HEK293 (cell line): Measurements from ENCODE around the gene OTOR.

ENCODE experiments used
- CTCF ChIA-PET: fragments of 350-600 bp; formaldehyde crosslinking; extraction: SDS; loops from one replicate; lab custom pipeline; 2021; ENCODE audit warnings: antibody characterized with exemption; lab: Yijun Ruan, JAX
- POLR2A ChIA-PET: fragments of 300-600 bp; formaldehyde crosslinking; extraction: SDS; loops from one replicate; lab custom pipeline; 2020; ENCODE audit warnings: antibody characterized with exemption, inconsistent platforms; lab: Yijun Ruan, JAX
- H3K27ac ChIP-seq: fragments of 200-500 bp; sonication (Bioruptor generic); 2 replicates; pipeline ENCODE4 v1.5.1; 2014; ENCODE audit warnings: low read depth, low read length, control low read depth, inconsistent platforms; ENCODE audit errors: extremely low read depth
- H3K36me3 ChIP-seq, 2 experiments: fragments of 200-500 bp in 1 of 2; sonication (Bioruptor generic) in 1 of 2; 1 replicate in 1 of 2; 2 replicates in 1 of 2; pipeline ENCODE4 v1.5.1; 2014 to 2017; ENCODE audit warnings: inconsistent platforms in 2 of 2, low read length in 2 of 2; ENCODE audit not compliant: control insufficient read depth in 2 of 2, insufficient read depth in 1 of 2
- H3K4me1 ChIP-seq: fragments of 200-500 bp; sonication (Bioruptor generic); 2 replicates; pipeline ENCODE4 v1.5.1; 2014; ENCODE audit warnings: mild to moderate bottlenecking, low read length, inconsistent platforms; ENCODE audit not compliant: control insufficient read depth, insufficient read depth
- H3K4me3 ChIP-seq: 2 replicates; pipeline ENCODE4 v1.5.1; 2011; ENCODE audit warnings: low read depth, mild to moderate bottlenecking, control low read depth, low read length, moderate library complexity
- H3K9me3 ChIP-seq: fragments of 200-500 bp; sonication (Bioruptor generic); 2 replicates; pipeline ENCODE4 v1.5.1; 2014; ENCODE audit warnings: low read depth, low read length, inconsistent platforms; ENCODE audit not compliant: control insufficient read depth, insufficient read depth
- AEBP2 ChIP-seq: fragments of 450-650 bp; formaldehyde crosslinking; IDR thresholded peaks from 2 replicates; pipeline ENCODE4 v1.5.1; 2016; ENCODE audit warnings: missing biosample characterization, missing genetic modification characterization, borderline replicate concordance
- CTCF ChIP-seq: fragments of 450-650 bp; formaldehyde crosslinking; IDR thresholded peaks from 2 replicates; pipeline ENCODE4 v1.5.1; 2016; ENCODE audit warnings: missing biosample characterization, missing genetic modification characterization
- GFI1B ChIP-seq: fragments of 450-650 bp; formaldehyde crosslinking; IDR thresholded peaks from 2 replicates; pipeline ENCODE4 v1.5.1; 2016; ENCODE audit warnings: missing biosample characterization, missing genetic modification characterization
- GLIS2 ChIP-seq: fragments of 450-650 bp; formaldehyde crosslinking; IDR thresholded peaks from 2 replicates; pipeline ENCODE4 v1.5.1; 2016; ENCODE audit warnings: missing biosample characterization, missing genetic modification characterization
- KLF1 ChIP-seq: fragments of 450-650 bp; formaldehyde crosslinking; IDR thresholded peaks from 2 replicates; pipeline ENCODE4 v1.5.1; 2016; ENCODE audit warnings: missing biosample characterization, missing genetic modification characterization
- KLF17 ChIP-seq: fragments of 450-650 bp; formaldehyde crosslinking; IDR thresholded peaks from 2 replicates; pipeline ENCODE4 v1.5.1; 2016; ENCODE audit warnings: missing biosample characterization, missing genetic modification characterization
- KLF8 ChIP-seq: fragments of 450-650 bp; formaldehyde crosslinking; IDR thresholded peaks from 2 replicates; pipeline ENCODE4 v1.5.1; 2016; ENCODE audit warnings: missing biosample characterization, missing genetic modification characterization
- PRDM1 ChIP-seq: fragments of 450-650 bp; formaldehyde crosslinking; IDR thresholded peaks from 2 replicates; pipeline ENCODE4; 2016; ENCODE audit warnings: missing biosample characterization, missing genetic modification characterization
- SP3 ChIP-seq: fragments of 450-650 bp; formaldehyde crosslinking; IDR thresholded peaks from 2 replicates; pipeline ENCODE4 v1.5.1; 2016; ENCODE audit warnings: missing biosample characterization, missing genetic modification characterization
- ZFP69B ChIP-seq: fragments of 450-650 bp; formaldehyde crosslinking; IDR thresholded peaks from 2 replicates; pipeline ENCODE4 v1.5.1; 2016; ENCODE audit warnings: missing biosample characterization, missing genetic modification characterization
- ZNF121 ChIP-seq: fragments of 450-650 bp; formaldehyde crosslinking; IDR thresholded peaks from 2 replicates; pipeline ENCODE4 v1.5.1; 2016; ENCODE audit warnings: missing biosample characterization, missing genetic modification characterization
- ZNF16 ChIP-seq: fragments of 450-650 bp; formaldehyde crosslinking; IDR thresholded peaks from 2 replicates; pipeline ENCODE4 v1.5.1; 2016; ENCODE audit warnings: low read depth, missing biosample characterization, missing genetic modification characterization
- ZNF19 ChIP-seq: fragments of 450-650 bp; formaldehyde crosslinking; IDR thresholded peaks from 2 replicates; pipeline ENCODE4; 2016; ENCODE audit warnings: missing biosample characterization, missing genetic modification characterization, low read depth
- ZNF266 ChIP-seq: fragments of 450-650 bp; formaldehyde crosslinking; IDR thresholded peaks from 2 replicates; pipeline ENCODE4 v1.5.1; 2016; ENCODE audit warnings: missing biosample characterization, missing genetic modification characterization, low read depth
- ZNF335 ChIP-seq: fragments of 450-650 bp; formaldehyde crosslinking; conservative IDR thresholded peaks from 2 replicates; pipeline ENCODE4 v1.5.1; 2016; ENCODE audit warnings: missing biosample characterization, missing genetic modification characterization
- ZNF433 ChIP-seq: fragments of 450-650 bp; formaldehyde crosslinking; IDR thresholded peaks from 2 replicates; pipeline ENCODE4 v1.5.1; 2016; ENCODE audit warnings: missing biosample characterization, missing genetic modification characterization, low read depth
- ZNF530 ChIP-seq: fragments of 450-650 bp; formaldehyde crosslinking; IDR thresholded peaks from 2 replicates; pipeline ENCODE4 v1.5.1; 2016; ENCODE audit warnings: low read depth, missing biosample characterization, missing genetic modification characterization
- ZNF561 ChIP-seq: fragments of 450-650 bp; IDR thresholded peaks from 2 replicates; pipeline ENCODE4 v1.5.1; 2018; ENCODE audit warnings: missing biosample characterization, missing genetic modification characterization, borderline replicate concordance
- ZNF610 ChIP-seq: fragments of 450-650 bp; formaldehyde crosslinking; IDR thresholded peaks from 2 replicates; pipeline ENCODE4 v1.5.1; 2016; ENCODE audit warnings: missing biosample characterization, missing genetic modification characterization, borderline replicate concordance
- ZNF621 ChIP-seq: fragments of 450-650 bp; formaldehyde crosslinking; IDR thresholded peaks from 2 replicates; pipeline ENCODE4 v1.5.1; 2017; ENCODE audit warnings: missing biosample characterization, missing genetic modification characterization
- ZNF624 ChIP-seq: fragments of 450-650 bp; formaldehyde crosslinking; IDR thresholded peaks from 2 replicates; pipeline ENCODE4 v1.5.1; 2017; ENCODE audit warnings: missing biosample characterization, missing genetic modification characterization
- ZNF626 ChIP-seq: fragments of 450-650 bp; sonication (Bioruptor Pico); formaldehyde crosslinking; IDR thresholded peaks from 2 replicates; pipeline ENCODE4 v1.5.1; 2018; ENCODE audit warnings: missing biosample characterization, missing genetic modification characterization, inconsistent platforms
- ZNF707 ChIP-seq: fragments of 450-650 bp; formaldehyde crosslinking; IDR thresholded peaks from 2 replicates; pipeline ENCODE4 v1.5.1; 2016; ENCODE audit warnings: missing biosample characterization, missing genetic modification characterization
- ZNF776 ChIP-seq: fragments of 450-650 bp; formaldehyde crosslinking; IDR thresholded peaks from 2 replicates; pipeline ENCODE4 v1.5.0; 2017; ENCODE audit warnings: missing biosample characterization, missing genetic modification characterization, borderline replicate concordance
- ZNF777 ChIP-seq: fragments of 450-650 bp; formaldehyde crosslinking; IDR thresholded peaks from 2 replicates; pipeline ENCODE4 v1.5.1; 2017; ENCODE audit warnings: missing biosample characterization, missing genetic modification characterization, borderline replicate concordance
- ZSCAN16 ChIP-seq: fragments of 450-650 bp; formaldehyde crosslinking; IDR thresholded peaks from 2 replicates; pipeline ENCODE4 v1.5.1; 2016; ENCODE audit warnings: missing biosample characterization, missing genetic modification characterization
- ZSCAN4 ChIP-seq: fragments of 450-650 bp; formaldehyde crosslinking; IDR thresholded peaks from 2 replicates; pipeline ENCODE4 v1.5.1; 2017; ENCODE audit warnings: missing biosample characterization, missing genetic modification characterization

Gene OTOR

GRCh38 chr20:16759181-16759563 is 11.0 kb downstream of the OTOR start:
- H3K4me3 ChIP-seq, result no peak overlapping the region
- TF ChIP-seq ZSCAN16 (tag by site-specific recombination) (no peak), ZNF776 (tag by site-specific recombination) (no peak), ZFP69B (tag by site-specific recombination) (no peak), ZNF621 (tag by site-specific recombination) (no peak)
- H3K9me3 ChIP-seq, result no peaks in the 10 kb centered on the region
- H3K36me3 ChIP-seq, result no peaks in the 10 kb centered on the region
- ChIA-PET POLR2A (interaction anchor here (0.6 kb wide), 1 partner anchor 1207 kb away, joined by 3 read pairs; no protein-coding TSS in a partner anchor), CTCF (interaction anchor here (0.5 to 0.7 kb wide), 2 partner anchors 11 to 926 kb away, joined by 3 to 4 read pairs; partner anchors contain the start of gene OTOR)
- no peaks in the 10 kb centered on the region for H3K4me1 ChIP-seq
- H3K27ac ChIP-seq, result no peak overlapping the region

GRCh38 chr20:16760431-16761304 is 12.5 kb downstream of the OTOR start:
- ChIA-PET CTCF (interaction anchor here (0.6 to 3.5 kb wide), 19 partner anchors 9 to 1504 kb away, joined by 3 to 30 read pairs (median 4); partner anchors contain the start of gene OTOR), POLR2A (no interaction called here)

GRCh38 chr20:16761305-16761829 is 13.2 kb downstream of the OTOR start:
- POLR2A ChIA-PET, result no interaction called here
- CTCF ChIA-PET, result interaction anchor here (0.6 to 3.5 kb wide), 19 partner anchors 9 to 1519 kb away, joined by 3 to 30 read pairs (median 3); partner anchors contain the start of gene OTOR
- Histone ChIP-seq H3K36me3 (no peaks in the 10 kb centered on the region), H3K9me3 (no peaks in the 10 kb centered on the region), H3K27ac (no peak overlapping the region), H3K4me3 (no peak overlapping the region), H3K4me1 (no peaks in the 10 kb centered on the region)
- TF ChIP-seq PRDM1 (tag by site-specific recombination) (0 out of 2 replicates have a peak, but pooled peaks have one; percentile 10), ZNF777 (no peak), ZNF626 (tag by site-specific recombination) (no peak), ZNF707 (tag by site-specific recombination) (no peak), CTCF (tag by site-specific recombination) (peak; percentile 45; the same call in 1 of the 2 replicates), ZNF433 (tag by site-specific recombination) (no peak), GLIS2 (no peak), ZNF610 (tag by site-specific recombination) (no peak), ZNF624 (tag by site-specific recombination) (no peak), ZNF16 (tag by site-specific recombination) (no peak), ZNF561 (no peak), AEBP2 (no peak), KLF17 (no peak), KLF8 (no peak), KLF1 (no peak), ZNF19 (no peak), ZSCAN4 (tag by site-specific recombination) (no peak), GFI1B (no peak), ZNF530 (tag by site-specific recombination) (no peak), ZNF266 (tag by site-specific recombination) (no peak), ZNF121 (tag by site-specific recombination) (no peak)

More at GRCh38 chr20:16760431-16761304, 12.5 kb downstream of the OTOR start:
- Histone ChIP-seq H3K27ac (no peak overlapping the region), H3K4me3 (no peak overlapping the region), H3K9me3 (no peaks in the 10 kb centered on the region), H3K4me1 (no peaks in the 10 kb centered on the region), H3K36me3 (no peaks in the 10 kb centered on the region)
- TF ChIP-seq ZNF335 (tag by site-specific recombination) (peak; percentile 67), SP3 (tag by site-specific recombination) (no peak)
